HG03175 (cell line): ENCODE results near the gene ABHD12.
A peak's percentile ranks its signal among the peaks of the same experiment; 100 is the strongest.
"Not testable (repeated sequence)": the region's sequence is repeated elsewhere in the genome, so short reads cannot be mapped to it uniquely, and the experiment has no call there.

Experiments
- ATAC-seq: cut with Tn5 transposase; IDR thresholded peaks from one replicate; pipeline ENCODE4 v1.9.1; 2021; ENCODE audit warnings: mild to moderate bottlenecking, moderate library complexity; ENCODE audit not compliant: unreplicated experiment

The ABHD12 gene

GRCh38 chr20:25324412-25324811 is 66.2 kb downstream of the ABHD12 start:
- ATAC-seq: no peak

GRCh38 chr20:25323496-25324246 is 67.0 kb downstream of the ABHD12 start:
- ATAC-seq: no peak

- ATAC-seq: no peak
These were observed 68.6 kb downstream of the ABHD12 start for GRCh38 chr20:25321991-25322390.

GRCh38 chr20:25321262-25321831 is 69.3 kb downstream of the ABHD12 start:
- no peak for ATAC-seq

GRCh38 chr20:25320035-25320800 is 70.4 kb downstream of the ABHD12 start:
- ATAC-seq: no peak

GRCh38 chr20:25319241-25320034 is 71.2 kb downstream of the ABHD12 start:
- ATAC-seq: peak; percentile 21

GRCh38 chr20:25318471-25319240 is 72.0 kb downstream of the ABHD12 start:
- ATAC-seq: peak; percentile 96

GRCh38 chr20:25317351-25318075 is 73.1 kb downstream of the ABHD12 start:
- ATAC-seq: no peak

- no peak for ATAC-seq
These were observed 74.0 kb downstream of the ABHD12 start for GRCh38 chr20:25316506-25317190.

GRCh38 chr20:25315418-25316210 is 75.0 kb downstream of the ABHD12 start:
- ATAC-seq: no peak

GRCh38 chr20:25314497-25315417 is 75.9 kb downstream of the ABHD12 start:
- no peak for ATAC-seq

GRCh38 chr20:25313593-25313992 is 77.0 kb downstream of the ABHD12 start:
- ATAC-seq: no peak

GRCh38 chr20:25312716-25313115 is 77.9 kb downstream of the ABHD12 start:
- ATAC-seq: not testable (repeated sequence)

- no peak for ATAC-seq
These were observed 79.5 kb downstream of the ABHD12 start for GRCh38 chr20:25310921-25311728.

- peak; percentile 96 for ATAC-seq
These were observed 80.2 kb downstream of the ABHD12 start for GRCh38 chr20:25310268-25310920.
